Spinal cord (tissue), 10 donors: ENCODE measurements around the gene GAS6. TPM values are rescaled to one million over a fixed set of nuclear protein-coding genes. Genes with fewer than 3 reads are reported as not detected.
"Not testable (repeated sequence)": the region's sequence is repeated elsewhere in the genome, so short reads cannot be mapped to it uniquely, and the experiment has no call there.

Source experiments
- DNase-seq, 6 donors: peaks; one replicate each; pipeline versions ENCODE4 v3.0.0 to v3.0.0-alpha.2; 2013 to 2015; ENCODE audit warnings: low spot score in 6 of 6, low read depth in 4 of 6
- H3K27ac ChIP-seq: one replicate; pipeline ENCODE4 v1.5.1; 2013; ENCODE audit warnings: low read depth, low read length, control low read depth
- H3K27me3 ChIP-seq: one replicate; pipeline ENCODE4 v1.6.1; 2013; ENCODE audit warnings: low read length; ENCODE audit not compliant: control insufficient read depth, insufficient read depth
- H3K36me3 ChIP-seq: one replicate; pipeline ENCODE4 v1.6.1; 2013; ENCODE audit warnings: low read length; ENCODE audit not compliant: control insufficient read depth, insufficient read depth
- H3K4me1 ChIP-seq: one replicate; pipeline ENCODE4 v1.6.1; 2013; ENCODE audit warnings: low read length; ENCODE audit not compliant: control insufficient read depth, insufficient read depth
- H3K4me3 ChIP-seq: one replicate; pipeline ENCODE4 v1.5.1; 2013; ENCODE audit warnings: low read depth, low read length, control low read depth
- H3K9me3 ChIP-seq: one replicate; pipeline ENCODE4 v1.6.1; 2013; ENCODE audit warnings: low read length; ENCODE audit not compliant: control insufficient read depth, insufficient read depth
- WGBS: methylation state at CpG from one replicate; pipeline ENCODE4 v1.1.5; 2013; ENCODE audit warnings: missing lambda C conversion rate; ENCODE audit not compliant: insufficient coverage; 5-methylcytosine and 5-hydroxymethylcytosine counted together
- polyA plus RNA-seq, 2 donors: library from polyadenylated mRNA; unstranded; fragments of 120-200 nt; gene quantifications; one replicate each; pipeline ENCODE4 v1.2.1, GENCODE V29; 2013; ENCODE audit not compliant: insufficient read length in 2 of 2
- total RNA-seq, 2 donors: library from RNA; depleted of rRNA in 1 of 2; stranded (reverse); fragments of 120-200 nt in 1 of 2; fragments of >200 nt in 1 of 2; gene quantifications; one replicate each; pipeline versions ENCODE4 v1.2.3 to v1.2.4, GENCODE V29; 2013 to 2014
- donor health status: healthy.

GAS6 gene
- total and polyA plus RNA-seq, 4 donors = 41.4 to 81.4 (median 65.2) TPM

DNA sequence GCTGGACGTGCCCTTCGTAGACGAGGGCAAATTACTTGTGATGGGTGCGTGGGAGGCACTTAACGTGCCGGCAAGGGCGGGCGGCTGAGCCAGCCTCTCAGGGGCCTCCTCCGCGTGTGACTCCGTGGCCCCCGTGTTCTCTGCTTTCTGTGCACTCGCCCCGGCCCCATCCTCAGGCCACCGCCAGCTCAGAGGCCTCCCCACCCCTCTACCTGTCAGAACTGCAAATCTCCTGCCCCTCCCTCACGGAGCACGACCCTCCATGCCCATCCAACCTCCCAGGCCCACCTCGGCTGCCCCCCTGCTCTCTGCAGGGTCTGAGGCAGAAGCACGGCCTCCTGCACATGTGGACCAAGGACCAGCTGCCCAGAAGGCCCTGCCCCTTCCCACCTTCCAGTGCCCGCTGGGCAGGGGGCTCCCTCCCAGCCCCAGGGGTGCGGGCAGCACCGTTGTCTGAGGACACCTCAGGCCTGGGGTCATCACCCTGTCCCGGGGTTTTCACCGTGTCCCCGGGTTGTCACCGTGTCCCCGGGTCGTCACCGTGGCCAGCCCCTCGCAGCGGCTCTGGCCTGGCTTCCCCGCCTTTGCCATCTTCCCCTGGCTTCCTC is 60.4 kb downstream of the GAS6 start:
- Histone ChIP-seq H3K36me3 (peaks cover 4% of the 10 kb centered on the region), H3K4me3 (no peak overlapping the region), H3K27me3 (no peaks in the 10 kb centered on the region), H3K4me1 (peaks cover 12% of the 10 kb centered on the region), H3K27ac (no peak overlapping the region), H3K9me3 (peaks cover 6% of the 10 kb centered on the region)
- no peak for DNase-seq
- WGBS = 83% methylated on average over 28 of the region's 32 CpGs

DNA sequence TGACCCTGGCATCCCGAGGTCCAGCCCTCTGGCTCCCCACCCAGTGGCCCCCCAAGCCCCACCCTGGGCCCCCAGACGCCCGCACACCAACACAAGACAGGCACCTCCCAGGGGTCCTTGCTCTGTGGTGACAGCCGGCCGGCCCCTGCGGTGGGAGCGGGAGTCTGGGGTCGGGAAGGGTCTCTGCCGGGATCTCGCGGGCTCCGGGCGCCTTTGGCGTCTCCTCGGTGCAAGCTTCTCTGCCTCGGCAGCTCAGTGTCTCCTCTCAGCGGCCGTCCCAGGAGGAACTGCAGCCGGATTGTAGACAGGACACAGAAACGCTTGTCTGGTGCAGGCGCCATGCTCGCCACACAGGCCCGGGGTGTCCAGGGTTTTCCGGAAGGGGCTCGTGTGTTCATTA is 61.1 kb downstream of the GAS6 start:
- H3K27me3 ChIP-seq = no peaks in the 10 kb centered on the region
- no peak for DNase-seq
- H3K36me3 ChIP-seq = peaks cover 4% of the 10 kb centered on the region
- no peak overlapping the region for H3K4me3 ChIP-seq
- 53% methylated on average over 25 of the region's 25 CpGs for WGBS
- H3K4me1 ChIP-seq = peaks cover 12% of the 10 kb centered on the region
- H3K27ac ChIP-seq = no peak overlapping the region
- H3K9me3 ChIP-seq = no peaks in the 10 kb centered on the region

DNA sequence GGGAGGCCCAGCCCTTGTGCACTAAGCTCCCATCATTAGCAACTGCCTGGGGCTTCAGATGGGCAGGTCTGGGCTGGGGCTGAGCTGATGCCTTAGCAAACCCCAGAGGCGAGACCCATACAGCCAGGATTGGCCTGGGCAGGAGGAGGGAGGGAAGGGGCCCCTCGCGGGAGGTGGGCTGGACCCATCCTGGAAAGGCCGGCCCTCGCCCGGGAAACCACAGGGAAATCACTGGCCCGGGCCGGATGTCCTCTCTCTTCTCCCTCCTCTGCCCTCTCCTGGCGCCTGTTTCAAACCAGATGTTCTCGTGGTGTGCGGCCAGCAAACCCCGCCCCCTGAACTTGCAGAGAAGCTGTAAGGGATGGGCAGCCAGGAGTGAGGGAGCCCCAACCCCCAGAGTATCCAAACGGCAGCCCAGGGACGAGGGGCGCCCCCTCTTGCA is 61.8 kb downstream of the GAS6 start:
- Histone ChIP-seq H3K27ac (no peak overlapping the region), H3K27me3 (no peaks in the 10 kb centered on the region), H3K4me3 (no peak overlapping the region), H3K4me1 (peaks cover 12% of the 10 kb centered on the region), H3K9me3 (no peaks in the 10 kb centered on the region), H3K36me3 (peaks cover 4% of the 10 kb centered on the region)
- peak in 2 of 6 donors; percentile 41 to 54 for DNase-seq
- WGBS = 15% methylated on average over 12 of the region's 15 CpGs

DNA sequence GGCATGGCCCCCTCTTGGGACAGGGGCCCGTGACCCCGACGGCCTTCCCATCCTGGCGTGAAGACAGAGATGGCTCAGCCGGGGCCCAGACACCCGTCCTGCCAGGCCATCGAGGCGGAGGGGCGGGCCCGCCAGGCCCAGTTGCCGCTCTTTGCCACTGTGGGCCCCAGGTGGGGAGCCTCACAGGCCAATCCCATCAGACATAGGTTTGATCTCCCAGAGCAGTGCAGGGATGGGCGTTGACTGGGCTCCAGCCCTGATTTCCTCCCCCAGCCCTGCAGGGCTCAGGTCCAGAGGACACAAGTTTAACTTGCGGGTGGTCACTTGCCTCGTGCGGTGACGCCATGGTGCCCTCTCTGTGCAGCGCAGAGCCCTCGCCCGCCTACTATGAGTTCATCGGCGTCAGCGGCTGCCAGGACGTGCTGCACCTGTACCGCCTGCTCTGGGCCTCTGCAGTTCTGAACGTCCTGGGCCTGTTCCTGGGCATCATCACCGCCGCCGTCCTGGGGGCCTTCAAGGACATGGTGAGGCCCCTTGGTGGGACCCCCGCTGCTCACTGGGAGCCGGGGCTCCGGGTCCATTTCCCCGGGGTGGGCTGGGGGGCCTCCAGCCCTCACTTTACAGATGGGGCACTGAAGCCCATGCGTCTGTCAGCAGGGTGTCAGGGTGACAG is 62.5 kb downstream of the GAS6 start:
- no peak for DNase-seq
- Histone ChIP-seq H3K27ac (no peak overlapping the region), H3K4me1 (peaks cover 12% of the 10 kb centered on the region), H3K36me3 (peaks cover 4% of the 10 kb centered on the region), H3K4me3 (no peak overlapping the region), H3K27me3 (no peaks in the 10 kb centered on the region), H3K9me3 (no peaks in the 10 kb centered on the region)
- WGBS = 87% methylated on average over 33 of the region's 33 CpGs

DNA sequence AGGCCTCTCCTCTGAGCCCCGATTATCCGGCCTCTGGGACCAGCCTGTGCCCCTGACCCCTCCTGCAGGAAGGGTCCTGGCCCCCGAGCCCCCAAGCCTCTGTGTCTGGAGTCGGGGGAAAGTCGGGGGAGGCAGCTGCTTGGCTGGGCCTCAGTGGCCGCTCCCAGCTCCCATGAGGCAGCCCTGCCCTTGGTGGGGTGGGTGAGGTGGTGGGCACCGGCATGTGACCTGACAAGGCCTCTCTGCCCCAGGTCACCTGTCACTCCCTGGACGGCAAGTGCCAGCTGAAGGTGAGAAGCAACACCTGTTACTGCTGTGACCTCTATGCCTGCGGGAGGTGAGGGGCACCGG is 63.3 kb downstream of the GAS6 start:
- 90% methylated on average over 10 of the region's 10 CpGs for WGBS
- DNase-seq = no peak

DNA sequence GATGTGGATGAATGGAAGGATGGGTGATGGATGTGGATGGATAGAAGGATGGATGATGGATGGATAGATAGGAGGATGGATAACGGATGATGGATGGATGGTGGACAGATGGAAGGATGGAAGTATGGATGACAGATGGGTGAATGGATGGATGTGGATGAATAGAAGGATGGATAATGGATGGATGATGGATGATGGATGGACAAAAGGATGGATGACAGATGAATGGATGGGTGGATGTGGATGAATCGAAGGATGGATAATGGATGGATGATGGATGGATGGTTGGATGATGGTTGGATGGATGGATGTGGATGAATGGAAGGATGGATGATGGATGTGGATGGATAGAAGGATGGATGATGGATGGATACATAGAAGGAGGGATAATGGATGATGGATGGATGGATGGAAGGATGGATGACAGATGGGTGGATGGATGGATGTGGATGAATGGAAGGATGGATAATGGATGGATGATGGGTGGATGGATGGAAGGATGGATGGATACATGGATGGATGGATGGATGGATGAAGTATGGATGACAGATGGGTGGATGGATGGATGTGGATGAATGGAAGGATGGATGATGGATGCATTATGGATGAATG is 65.6 kb downstream of the GAS6 start:
- Histone ChIP-seq H3K9me3 (no peaks in the 10 kb centered on the region), H3K27me3 (no peaks in the 10 kb centered on the region), H3K36me3 (peaks cover 4% of the 10 kb centered on the region), H3K4me3 (no peak overlapping the region), H3K27ac (no peak overlapping the region), H3K4me1 (peaks cover 12% of the 10 kb centered on the region)
- DNase-seq = no peak
- WGBS = 92% methylated on average over 2 of the region's 2 CpGs

More for the DNA sequence above, 63.3 kb downstream of the GAS6 start:
- H3K9me3 ChIP-seq = no peaks in the 10 kb centered on the region
- no peak overlapping the region for H3K27ac ChIP-seq
- H3K4me1 ChIP-seq = peaks cover 12% of the 10 kb centered on the region
- H3K36me3 ChIP-seq = peaks cover 4% of the 10 kb centered on the region
- no peak overlapping the region for H3K4me3 ChIP-seq
- no peaks in the 10 kb centered on the region for H3K27me3 ChIP-seq

DNA sequence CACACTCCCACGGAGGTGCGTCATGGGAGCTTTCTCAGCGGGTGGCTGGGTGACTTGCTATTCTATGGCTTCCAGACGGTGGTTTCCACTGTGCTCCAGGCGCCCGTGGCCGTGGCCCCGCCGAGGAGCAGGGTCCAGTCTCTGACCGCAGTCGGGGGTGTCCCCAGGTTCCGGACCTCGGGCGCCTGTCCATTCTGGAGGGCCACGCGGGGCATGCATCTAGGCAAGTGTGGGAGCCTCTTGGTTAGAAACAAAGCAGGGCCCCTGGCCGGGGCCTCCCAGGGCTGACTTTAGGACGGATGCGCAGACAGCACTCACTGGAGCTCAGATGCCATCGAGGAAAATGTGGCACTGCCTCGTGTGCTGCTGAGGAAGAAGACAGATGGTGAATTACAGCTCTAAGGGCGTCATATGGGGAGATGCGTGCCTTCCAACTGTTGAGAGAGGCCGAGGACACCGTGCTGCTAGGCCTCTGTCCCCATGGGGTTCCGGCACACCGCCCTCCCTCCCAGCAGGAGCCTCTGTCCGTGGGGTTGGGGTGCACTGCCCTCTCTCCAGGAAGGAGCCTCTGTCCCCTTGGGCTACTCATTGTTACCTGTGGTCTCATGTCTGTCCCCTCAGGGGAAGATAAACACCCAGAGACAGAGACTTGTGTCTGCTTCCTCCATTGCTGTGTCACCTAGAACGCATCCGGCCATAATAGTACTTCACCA is 66.8 kb downstream of the GAS6 start:
- peaks cover 4% of the 10 kb centered on the region for H3K36me3 ChIP-seq
- peaks cover 7% of the 10 kb centered on the region for H3K4me1 ChIP-seq
- H3K9me3 ChIP-seq = no peaks in the 10 kb centered on the region
- 89% methylated on average over 28 of the region's 30 CpGs for WGBS
- no peaks in the 10 kb centered on the region for H3K27me3 ChIP-seq
- no peak overlapping the region for H3K27ac ChIP-seq
- no peak for DNase-seq
- no peak overlapping the region for H3K4me3 ChIP-seq

DNA sequence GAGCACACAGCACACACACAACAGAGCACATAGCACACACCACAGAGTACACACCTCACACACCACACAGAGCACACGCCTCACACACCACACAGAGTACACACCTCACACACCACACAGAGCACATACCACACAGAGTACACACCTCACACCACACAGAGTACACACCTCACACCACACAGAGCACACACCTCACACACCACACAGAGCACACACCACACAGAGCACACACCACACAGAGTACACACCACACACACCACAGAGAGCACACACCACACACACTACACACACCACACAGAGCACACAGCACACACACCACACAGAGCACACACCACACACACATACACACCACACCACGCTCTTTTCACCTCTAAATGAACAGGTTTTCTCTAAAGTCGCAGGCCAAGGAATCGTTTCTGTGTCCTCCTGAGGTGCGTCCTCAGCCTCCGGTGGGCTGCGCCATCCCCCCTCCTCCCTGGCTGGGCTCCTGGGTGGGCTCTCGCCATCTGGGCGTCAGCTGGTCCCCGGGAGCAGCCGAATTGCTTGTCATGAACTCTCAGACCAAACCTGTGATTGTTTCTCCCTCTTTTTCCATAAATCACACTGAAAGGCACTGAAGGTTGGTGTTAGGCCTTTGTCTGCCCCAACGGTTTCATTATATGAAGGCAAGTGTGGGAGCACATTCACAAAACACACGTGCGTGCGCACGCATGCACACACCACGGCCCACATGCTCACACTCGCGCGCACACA is 67.5 kb downstream of the GAS6 start:
- Histone ChIP-seq H3K4me1 (no peaks in the 10 kb centered on the region), H3K9me3 (no peaks in the 10 kb centered on the region), H3K27me3 (no peaks in the 10 kb centered on the region), H3K27ac (no peak overlapping the region), H3K4me3 (no peak overlapping the region), H3K36me3 (peaks cover 4% of the 10 kb centered on the region)
- no peak for DNase-seq
- 62% methylated on average over 18 of the region's 20 CpGs for WGBS

DNA sequence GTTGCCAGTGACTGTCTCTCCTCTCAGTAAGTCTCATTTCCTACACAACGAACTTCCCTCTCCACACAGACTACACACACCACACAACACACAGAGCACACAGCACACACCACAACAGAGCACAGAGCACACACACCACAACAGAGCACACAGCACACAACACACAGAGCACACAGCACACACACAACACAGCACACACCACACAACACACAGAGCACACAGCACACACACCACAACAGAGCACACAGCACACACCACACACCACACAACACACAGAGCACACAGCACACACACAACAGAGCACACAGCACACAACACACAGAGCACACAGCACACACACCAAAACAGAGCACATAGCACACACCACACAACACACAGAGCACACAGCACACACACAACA is 68.5 kb downstream of the GAS6 start:
- not testable (repeated sequence) for H3K27me3 ChIP-seq, H3K9me3 ChIP-seq, DNase-seq, H3K36me3 ChIP-seq, H3K4me3 ChIP-seq, H3K27ac ChIP-seq, H3K4me1 ChIP-seq
- WGBS = 53% methylated on average over 1 of the region's 1 CpG
